Astrocyte of the spinal cord (primary cell): Measurements from ENCODE around the gene ADGRF5.

Source experiments
- DNase-seq: peaks from one replicate; pipeline ENCODE4 v3.0.0; 2011; ENCODE audit warnings: low read depth, low spot score
- H3K4me3 ChIP-seq: 2 replicates; pipeline ENCODE4 v1.5.1; 2011; ENCODE audit warnings: low read depth, mild to moderate bottlenecking, low read length, moderate library complexity
- in situ Hi-C: cut with HindIII; loops from 2 replicates; pipeline ENCODE4 v1.10.0; 2017; ENCODE audit warnings: low sequenced_read_pairs
- TF ChIP-seq, protein P1 (sequence below): IDR thresholded peaks from 2 replicates; pipeline ENCODE4 v1.5.1; 2012; ENCODE audit warnings: low read depth, mild to moderate bottlenecking, low read length, inconsistent platforms

ADGRF5 gene

GRCh38 chr6:46888578-46888977 lies 33.2 kb downstream of the ADGRF5 start:
- DNase-seq = no peak
- TF ChIP-seq, protein P1, sequence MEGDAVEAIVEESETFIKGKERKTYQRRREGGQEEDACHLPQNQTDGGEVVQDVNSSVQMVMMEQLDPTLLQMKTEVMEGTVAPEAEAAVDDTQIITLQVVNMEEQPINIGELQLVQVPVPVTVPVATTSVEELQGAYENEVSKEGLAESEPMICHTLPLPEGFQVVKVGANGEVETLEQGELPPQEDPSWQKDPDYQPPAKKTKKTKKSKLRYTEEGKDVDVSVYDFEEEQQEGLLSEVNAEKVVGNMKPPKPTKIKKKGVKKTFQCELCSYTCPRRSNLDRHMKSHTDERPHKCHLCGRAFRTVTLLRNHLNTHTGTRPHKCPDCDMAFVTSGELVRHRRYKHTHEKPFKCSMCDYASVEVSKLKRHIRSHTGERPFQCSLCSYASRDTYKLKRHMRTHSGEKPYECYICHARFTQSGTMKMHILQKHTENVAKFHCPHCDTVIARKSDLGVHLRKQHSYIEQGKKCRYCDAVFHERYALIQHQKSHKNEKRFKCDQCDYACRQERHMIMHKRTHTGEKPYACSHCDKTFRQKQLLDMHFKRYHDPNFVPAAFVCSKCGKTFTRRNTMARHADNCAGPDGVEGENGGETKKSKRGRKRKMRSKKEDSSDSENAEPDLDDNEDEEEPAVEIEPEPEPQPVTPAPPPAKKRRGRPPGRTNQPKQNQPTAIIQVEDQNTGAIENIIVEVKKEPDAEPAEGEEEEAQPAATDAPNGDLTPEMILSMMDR = no peak
- in situ Hi-C loops = no loop called here
- H3K4me3 ChIP-seq = no peak overlapping the region

- TF ChIP-seq, protein P1 = no peak
- DNase-seq = peak; percentile 11
- in situ Hi-C loops = no loop called here
- no peak overlapping the region for H3K4me3 ChIP-seq
These were observed 33.7 kb downstream of the ADGRF5 start for GRCh38 chr6:46888031-46888430.

DNA sequence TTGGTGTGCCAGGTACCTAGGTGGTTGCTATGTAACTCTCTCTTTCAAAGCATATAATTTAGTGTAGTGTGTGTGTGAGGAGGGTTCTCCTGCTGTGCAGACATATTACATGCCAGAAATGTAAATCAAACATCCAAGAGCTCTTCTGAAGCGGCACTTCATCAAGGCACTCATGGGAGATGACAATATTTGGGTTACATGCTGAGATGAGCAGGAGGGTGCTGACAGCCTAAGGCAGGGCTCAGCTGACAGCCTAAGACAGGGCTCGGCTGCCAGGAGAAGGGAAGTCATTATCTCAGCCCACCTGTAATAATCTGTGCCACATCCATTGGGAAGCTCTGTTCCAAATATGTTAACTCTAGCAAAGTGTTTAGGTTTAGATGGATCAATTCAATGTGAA lies 39.1 kb downstream of the ADGRF5 start:
- in situ Hi-C loops = no loop called here

DNA sequence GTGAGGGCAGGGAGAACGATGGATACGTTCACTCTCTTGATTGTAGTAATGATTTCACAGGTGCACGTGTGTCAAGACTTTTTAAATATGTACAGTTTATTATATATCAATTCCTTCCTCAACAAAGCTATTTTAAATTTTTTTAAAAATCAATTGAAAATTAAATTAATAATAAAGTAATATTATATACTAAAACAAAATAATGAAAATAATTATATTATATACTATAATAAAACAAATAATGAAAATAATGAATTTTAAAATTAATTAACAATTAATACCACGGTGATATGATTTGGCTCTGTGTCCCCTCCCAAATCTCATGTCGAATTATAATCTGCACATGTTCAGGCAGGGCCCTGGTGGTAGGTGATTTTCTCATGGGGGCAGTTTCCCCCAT lies 42.7 kb downstream of the ADGRF5 start:
- H3K4me3 ChIP-seq = no peak overlapping the region
- in situ Hi-C loops = no loop called here
- TF ChIP-seq, protein P1 = no peak
- DNase-seq = no peak

More for the DNA sequence above, 39.1 kb downstream of the ADGRF5 start:
- TF ChIP-seq, protein P1 = no peak
- no peak overlapping the region for H3K4me3 ChIP-seq
- DNase-seq = no peak

- TF ChIP-seq, protein P1 = no peak
- in situ Hi-C loops = no loop called here
- peak; percentile 80 for DNase-seq
These were observed 45.6 kb downstream of the ADGRF5 start for GRCh38 chr6:46876126-46876525.

DNA sequence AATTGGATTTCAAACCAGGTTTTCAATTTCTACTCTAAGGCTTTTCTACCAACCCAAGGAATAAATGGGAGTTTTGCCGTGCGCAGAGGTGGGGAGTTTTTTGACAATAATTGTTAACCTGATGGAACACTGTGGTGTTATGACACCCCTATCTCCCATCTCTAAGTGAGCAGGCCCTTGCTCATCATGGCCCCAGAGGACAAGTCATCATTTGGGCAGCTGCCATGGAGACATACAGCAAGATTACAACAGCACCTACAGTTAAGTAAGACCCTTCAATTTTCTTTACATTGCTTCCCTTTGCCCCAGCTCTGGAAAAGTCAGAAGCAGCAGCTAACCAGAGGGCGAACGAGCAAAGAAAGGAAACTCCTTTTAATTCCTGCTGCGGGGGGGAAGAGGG lies 54.3 kb downstream of the ADGRF5 start:
- TF ChIP-seq, protein P1 = no peak
- no peak overlapping the region for H3K4me3 ChIP-seq
- DNase-seq = no peak
- in situ Hi-C loops = no loop called here

More at GRCh38 chr6:46876126-46876525, 45.6 kb downstream of the ADGRF5 start:
- H3K4me3 ChIP-seq = no peak overlapping the region

- DNase-seq = no peak
- TF ChIP-seq, protein P1 = no peak
- in situ Hi-C loops = no loop called here
- H3K4me3 ChIP-seq = no peak overlapping the region
These were observed 56.5 kb downstream of the ADGRF5 start for GRCh38 chr6:46865221-46865620.
